ENCODE measurements around the gene COL27A1.

DNA sequence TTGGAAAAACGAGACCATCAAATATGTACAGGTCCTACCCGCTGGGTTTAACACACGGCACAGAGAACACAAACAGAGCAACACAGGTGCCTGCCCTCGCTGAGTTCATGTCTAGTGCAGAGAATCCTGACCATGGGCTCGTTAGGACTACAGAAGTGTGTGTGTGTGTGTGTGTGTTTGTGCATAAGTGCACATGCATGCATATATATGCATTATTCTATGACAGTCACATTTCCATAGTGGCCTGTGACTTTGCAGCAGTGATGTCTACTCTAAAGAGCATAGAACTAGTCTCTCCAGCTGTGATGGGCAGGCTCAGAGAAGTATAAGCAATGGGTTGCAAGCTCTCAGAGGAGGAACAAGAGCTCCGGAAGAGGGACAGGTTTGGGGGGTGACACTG is 202.0 kb downstream of the COL27A1 start:
- TF ChIP-seq CTCF (conservative IDR thresholded peaks at IDR 0.05; ENCODE audit: low read depth, low read length) = no peak
- no peak for TF ChIP-seq EZH2 (IDR thresholded peaks at IDR 0.05; ENCODE audit: borderline replicate concordance, low read depth, low read length, poor library complexity, severe bottlenecking)

Data from A673 (cell line).